Suprapubic skin (tissue), 4 donors: ENCODE results near the gene PCNX4. TPM values are rescaled to one million over a fixed set of nuclear protein-coding genes. Genes with fewer than 3 reads are reported as not detected.

Experiments used
- DNase-seq, 2 donors: peaks; one replicate each; pipeline ENCODE4 v3.0.0-alpha.2; 2019; ENCODE audit warnings: low spot score in 2 of 2
- H3K27ac ChIP-seq: fragments of 200-600 bp; sonication (generic); one replicate; pipeline ENCODE4 v1.5.1; 2019
- H3K27me3 ChIP-seq: fragments of 200-600 bp; sonication (generic); one replicate; pipeline ENCODE4 v1.5.1; 2019
- H3K36me3 ChIP-seq: fragments of 200-600 bp; sonication (generic); one replicate; pipeline ENCODE4 v1.5.1; 2019
- H3K4me1 ChIP-seq: fragments of 200-600 bp; sonication (generic); one replicate; pipeline ENCODE4 v1.5.1; 2019
- H3K4me3 ChIP-seq: fragments of 200-600 bp; sonication (generic); one replicate; pipeline ENCODE4 v1.5.1; 2019; ENCODE audit warnings: mild to moderate bottlenecking
- H3K9me3 ChIP-seq: fragments of 200-600 bp; sonication (generic); one replicate; pipeline ENCODE4 v1.5.1; 2019
- EP300 ChIP-seq: sonication (generic); formaldehyde crosslinking; IDR thresholded peaks from one replicate; pipeline ENCODE4 v1.6.1; 2017; ENCODE audit warnings: antibody characterized with exemption
- POLR2A ChIP-seq, 2 donors: fragments of 450-650 bp; IDR thresholded peaks; one replicate each; pipeline ENCODE4 v1.6.1; 2017; ENCODE audit warnings: antibody characterized with exemption in 2 of 2, mild to moderate bottlenecking in 2 of 2, moderate library complexity in 2 of 2
- POLR2AphosphoS5 ChIP-seq, 3 donors: sonication (generic); formaldehyde crosslinking; IDR thresholded peaks; one replicate each; pipeline ENCODE4 v1.6.1; 2017; ENCODE audit warnings: antibody characterized with exemption in 3 of 3
- WGBS: methylation state at CpG from one replicate; pipeline ENCODE4 v1.1.5; 2018; 5-methylcytosine and 5-hydroxymethylcytosine counted together
- total RNA-seq, 4 donors: library from RNA; depleted of rRNA; stranded (reverse); fragments of >200 nt; gene quantifications; one replicate each; pipeline ENCODE4 v1.1.0, GENCODE V29; 2016
- TF ChIP-seq, protein P1 (sequence below), 2 donors: fragments of 200-600 bp in 1 of 2; fragments of 450-650 bp in 1 of 2; sonication (generic) in 1 of 2; IDR thresholded peaks; one replicate each; pipeline ENCODE4 v1.5.1; 2016 to 2019; ENCODE audit warnings: antibody characterized with exemption in 2 of 2, mild to moderate bottlenecking in 1 of 2, moderate library complexity in 1 of 2

Gene PCNX4
- total RNA-seq, 4 donors from 2014 or later = 26.5 to 56.3 (median 42.5) TPM

DNA sequence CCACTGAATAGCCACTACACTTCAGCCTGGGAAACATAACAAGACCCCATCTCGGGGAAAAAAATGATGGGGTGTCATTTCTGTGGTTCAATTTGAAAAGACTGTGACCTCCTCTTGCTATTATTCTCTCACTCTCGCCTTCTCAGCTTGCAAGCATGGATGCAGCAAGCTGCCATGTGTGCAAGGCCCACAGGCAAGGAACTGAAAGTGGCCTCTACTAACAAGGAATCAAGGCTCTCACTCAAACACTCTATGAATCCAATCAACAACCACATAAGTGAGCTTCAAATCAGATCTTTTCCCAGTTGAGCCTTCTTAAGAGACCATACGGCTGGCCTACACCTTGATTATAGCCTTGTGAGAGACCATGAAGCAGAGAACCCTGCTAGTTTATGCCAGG, 91.4 kb downstream of the PCNX4 start:
- no peak for DNase-seq
- Histone ChIP-seq H3K36me3 (no peaks in the 10 kb centered on the region), H3K4me3 (no peak overlapping the region), H3K27me3 (no peaks in the 10 kb centered on the region), H3K4me1 (peaks cover 6% of the 10 kb centered on the region), H3K27ac (no peak overlapping the region), H3K9me3 (no peaks in the 10 kb centered on the region)
- WGBS = 93% methylated on average over 3 of the region's 3 CpGs
- TF ChIP-seq POLR2AphosphoS5 (IDR thresholded peaks at IDR 0.05) (no peak), POLR2A (IDR thresholded peaks at IDR 0.05) (no peak), EP300 (no peak)
- TF ChIP-seq, protein P1, sequence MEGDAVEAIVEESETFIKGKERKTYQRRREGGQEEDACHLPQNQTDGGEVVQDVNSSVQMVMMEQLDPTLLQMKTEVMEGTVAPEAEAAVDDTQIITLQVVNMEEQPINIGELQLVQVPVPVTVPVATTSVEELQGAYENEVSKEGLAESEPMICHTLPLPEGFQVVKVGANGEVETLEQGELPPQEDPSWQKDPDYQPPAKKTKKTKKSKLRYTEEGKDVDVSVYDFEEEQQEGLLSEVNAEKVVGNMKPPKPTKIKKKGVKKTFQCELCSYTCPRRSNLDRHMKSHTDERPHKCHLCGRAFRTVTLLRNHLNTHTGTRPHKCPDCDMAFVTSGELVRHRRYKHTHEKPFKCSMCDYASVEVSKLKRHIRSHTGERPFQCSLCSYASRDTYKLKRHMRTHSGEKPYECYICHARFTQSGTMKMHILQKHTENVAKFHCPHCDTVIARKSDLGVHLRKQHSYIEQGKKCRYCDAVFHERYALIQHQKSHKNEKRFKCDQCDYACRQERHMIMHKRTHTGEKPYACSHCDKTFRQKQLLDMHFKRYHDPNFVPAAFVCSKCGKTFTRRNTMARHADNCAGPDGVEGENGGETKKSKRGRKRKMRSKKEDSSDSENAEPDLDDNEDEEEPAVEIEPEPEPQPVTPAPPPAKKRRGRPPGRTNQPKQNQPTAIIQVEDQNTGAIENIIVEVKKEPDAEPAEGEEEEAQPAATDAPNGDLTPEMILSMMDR (IDR thresholded peaks at IDR 0.05) = no peak

DNA sequence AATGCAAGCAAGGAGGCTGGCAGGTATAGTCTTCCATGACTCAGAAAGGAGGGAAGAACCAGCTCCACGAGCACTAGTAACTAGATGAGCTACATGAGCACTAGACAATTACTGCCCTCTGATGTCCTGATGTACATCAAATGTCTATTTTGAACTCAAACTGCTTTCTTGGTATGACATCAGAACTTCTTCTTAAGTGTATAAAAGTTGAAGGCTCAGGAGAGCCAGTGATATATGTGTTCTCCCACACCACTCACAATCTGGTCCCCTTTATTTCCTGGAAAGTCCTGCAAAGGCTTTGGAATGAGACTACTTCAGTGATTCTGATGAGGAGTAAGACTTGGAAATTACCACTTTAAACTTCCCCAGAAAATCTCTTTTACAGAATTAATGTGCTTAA, 92.0 kb downstream of the PCNX4 start:
- WGBS = 29% methylated on average over 1 of the region's 1 CpG
- no peaks in the 10 kb centered on the region for H3K27me3 ChIP-seq
- H3K4me1 ChIP-seq = peaks cover 6% of the 10 kb centered on the region
- no peak for DNase-seq
- H3K4me3 ChIP-seq = peak overlapping the region; percentile 40
- H3K27ac ChIP-seq = no peak overlapping the region
- H3K36me3 ChIP-seq = no peaks in the 10 kb centered on the region
- H3K9me3 ChIP-seq = no peaks in the 10 kb centered on the region
- no peak for TF ChIP-seq POLR2AphosphoS5 (IDR thresholded peaks at IDR 0.05)

DNA sequence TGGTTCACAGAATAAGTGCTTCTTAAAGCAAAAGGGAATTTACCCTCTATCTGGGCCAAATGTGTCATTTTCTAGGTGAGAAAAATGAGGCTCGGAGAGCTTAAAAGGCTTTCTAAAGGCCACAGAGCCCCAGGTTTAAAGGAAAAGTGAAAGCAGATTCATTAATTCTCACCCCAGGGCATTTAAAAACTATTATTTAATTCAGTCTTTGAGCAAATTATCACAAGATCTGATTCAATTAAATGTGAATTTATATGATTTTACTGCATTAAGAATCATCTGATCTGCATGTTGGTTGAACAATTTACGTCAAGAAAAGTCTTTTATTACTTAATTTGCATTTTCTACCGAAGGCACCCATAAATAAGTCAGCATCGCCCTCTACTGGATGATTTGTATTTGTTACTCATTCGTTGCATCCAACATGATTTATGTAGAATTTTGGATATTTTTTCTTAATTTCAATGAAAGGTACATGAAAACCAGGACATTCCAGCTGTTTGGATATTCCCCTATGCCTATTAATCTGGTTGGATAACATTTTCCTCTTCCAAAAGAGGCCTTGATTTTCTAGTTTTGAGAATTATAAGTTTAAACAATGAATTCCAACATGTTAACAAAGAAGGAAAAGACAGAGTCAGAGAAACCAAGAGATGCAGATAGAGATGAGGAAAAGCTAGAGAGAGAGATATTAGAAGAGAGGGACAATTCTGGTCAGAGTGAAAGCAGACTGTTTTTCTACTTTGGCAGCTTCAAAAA, 92.6 kb downstream of the PCNX4 start:
- no peak for DNase-seq
- H3K27ac ChIP-seq = no peak overlapping the region

DNA sequence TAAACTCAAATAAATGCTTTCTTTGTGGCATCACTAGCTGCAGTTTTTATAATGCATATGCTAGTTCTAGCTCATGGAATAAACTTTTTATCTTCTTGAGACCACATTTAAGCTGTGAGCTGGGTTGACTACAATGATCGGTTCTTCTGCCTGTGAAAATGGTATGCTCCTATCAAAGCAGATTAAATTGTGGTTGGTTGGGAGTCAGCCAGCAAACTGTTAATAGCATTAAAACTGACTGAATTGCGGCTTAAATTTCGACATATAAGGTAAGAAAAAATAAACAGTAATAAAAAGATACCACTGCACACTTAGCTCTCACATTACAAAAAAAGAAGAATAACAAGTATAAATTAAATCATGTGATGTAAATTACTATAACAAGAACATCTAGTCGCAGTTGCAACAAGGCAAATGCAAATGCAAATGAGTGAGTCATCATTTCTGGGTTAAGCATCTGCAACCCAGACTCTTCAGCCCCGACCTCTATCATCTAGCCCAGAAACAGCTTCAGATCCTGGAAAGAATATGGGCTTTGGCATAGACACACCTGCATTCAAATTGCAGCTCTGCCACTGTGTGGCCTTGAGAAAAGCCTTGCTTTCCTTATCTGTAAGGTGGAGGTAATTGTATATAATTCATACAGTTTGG, 93.3 kb downstream of the PCNX4 start:
- no peak for DNase-seq

More for the DNA sequence above, 92.6 kb downstream of the PCNX4 start:
- no peak for TF ChIP-seq POLR2A (IDR thresholded peaks at IDR 0.05)
- TF ChIP-seq POLR2AphosphoS5 (IDR thresholded peaks at IDR 0.05) = no peak
- TF ChIP-seq EP300 = no peak
- TF ChIP-seq, protein P1 (IDR thresholded peaks at IDR 0.05) = peak; percentile 45 to 71
- Histone ChIP-seq H3K4me3 (peak overlapping the region; percentile 40), H3K27me3 (no peaks in the 10 kb centered on the region), H3K36me3 (no peaks in the 10 kb centered on the region), H3K9me3 (no peaks in the 10 kb centered on the region), H3K4me1 (peaks cover 6% of the 10 kb centered on the region)
- WGBS = under 1% methylated on average over 5 of the region's 5 CpGs

DNA sequence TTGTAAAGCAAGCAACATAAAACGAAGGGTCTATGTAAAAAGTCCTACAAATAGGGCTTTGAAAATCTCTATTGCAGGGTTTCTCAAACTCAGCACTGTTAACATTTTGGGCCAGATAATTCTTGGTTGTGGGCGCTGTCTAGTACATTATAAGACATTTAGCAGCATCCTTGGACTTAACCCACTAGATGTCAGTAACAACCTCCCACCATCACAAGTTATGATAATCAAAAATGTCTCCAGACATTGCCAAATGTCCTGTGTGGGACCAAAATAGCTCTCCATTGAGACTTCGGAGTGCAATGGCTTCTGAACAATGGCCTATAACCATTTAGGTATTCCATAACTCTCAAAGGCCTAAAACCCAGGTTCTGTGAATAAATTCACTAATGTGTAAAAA, 96.4 kb downstream of the PCNX4 start:
- Histone ChIP-seq H3K4me1 (peaks cover 6% of the 10 kb centered on the region), H3K4me3 (no peak overlapping the region), H3K27me3 (no peaks in the 10 kb centered on the region), H3K27ac (no peak overlapping the region), H3K9me3 (no peaks in the 10 kb centered on the region), H3K36me3 (no peaks in the 10 kb centered on the region)
- WGBS = 70% methylated on average over 3 of the region's 3 CpGs
- no peak for DNase-seq
- TF ChIP-seq EP300 (no peak), POLR2AphosphoS5 (IDR thresholded peaks at IDR 0.05) (no peak), POLR2A (IDR thresholded peaks at IDR 0.05) (no peak)
- TF ChIP-seq, protein P1 (IDR thresholded peaks at IDR 0.05) = no peak

More for the DNA sequence above, 93.3 kb downstream of the PCNX4 start:
- Histone ChIP-seq H3K4me1 (peaks cover 6% of the 10 kb centered on the region), H3K36me3 (no peaks in the 10 kb centered on the region), H3K27ac (no peak overlapping the region), H3K9me3 (no peaks in the 10 kb centered on the region), H3K27me3 (no peaks in the 10 kb centered on the region), H3K4me3 (no peak overlapping the region)
- no peak for TF ChIP-seq EP300
- TF ChIP-seq, protein P1 (IDR thresholded peaks at IDR 0.05) = no peak
- TF ChIP-seq POLR2A (IDR thresholded peaks at IDR 0.05) = no peak
- TF ChIP-seq POLR2AphosphoS5 (IDR thresholded peaks at IDR 0.05) = no peak
- 47% methylated on average over 5 of the region's 5 CpGs for WGBS
